HEK293 (cell line): Measurements from ENCODE around the gene GPR162.

ENCODE experiments used
- EGR2 ChIP-seq: fragments of 450-650 bp; formaldehyde crosslinking; IDR thresholded peaks from 2 replicates; pipeline ENCODE4 v1.5.1; 2016; ENCODE audit warnings: low read depth, missing biosample characterization, missing genetic modification characterization
- KLF10 ChIP-seq: fragments of 450-650 bp; IDR thresholded peaks from 2 replicates; pipeline ENCODE4 v1.5.1; 2018; ENCODE audit warnings: missing biosample characterization, mild to moderate bottlenecking, missing genetic modification characterization
- KLF7 ChIP-seq: fragments of 450-650 bp; formaldehyde crosslinking; IDR thresholded peaks from 2 replicates; pipeline ENCODE4 v1.5.1; 2016; ENCODE audit warnings: missing biosample characterization, missing genetic modification characterization, borderline replicate concordance
- KLF8 ChIP-seq: fragments of 450-650 bp; formaldehyde crosslinking; IDR thresholded peaks from 2 replicates; pipeline ENCODE4 v1.5.1; 2016; ENCODE audit warnings: missing biosample characterization, missing genetic modification characterization
- KLF9 ChIP-seq: fragments of 450-650 bp; formaldehyde crosslinking; IDR thresholded peaks from 2 replicates; pipeline ENCODE4 v1.5.1; 2016; ENCODE audit warnings: missing biosample characterization, missing genetic modification characterization, low read depth
- MZF1 ChIP-seq: fragments of 450-650 bp; formaldehyde crosslinking; IDR thresholded peaks from 2 replicates; pipeline ENCODE4 v1.5.1; 2017; ENCODE audit warnings: missing biosample characterization, missing genetic modification characterization, borderline replicate concordance
- PBX3 ChIP-seq: sonication (generic); formaldehyde crosslinking; IDR thresholded peaks from 2 replicates; pipeline ENCODE4 v1.8.1; 2022; ENCODE audit warnings: mild to moderate bottlenecking, moderate library complexity, missing genetic modification reagents
- REPIN1 ChIP-seq: fragments of 450-650 bp; formaldehyde crosslinking; IDR thresholded peaks from 2 replicates; pipeline ENCODE4 v1.5.1; 2017; ENCODE audit warnings: missing biosample characterization, missing genetic modification characterization, low read depth
- TCF7L2 ChIP-seq: IDR thresholded peaks from 2 replicates; pipeline ENCODE4 v1.6.1; 2011; ENCODE audit warnings: low read depth, mild to moderate bottlenecking, inconsistent platforms, low read length, moderate library complexity, borderline replicate concordance
- ZBTB7A ChIP-seq: fragments of 450-650 bp; formaldehyde crosslinking; IDR thresholded peaks from 2 replicates; pipeline ENCODE4 v1.5.1; 2016; ENCODE audit warnings: low read depth, missing biosample characterization, missing genetic modification characterization
- ZNF138 ChIP-seq: fragments of 450-650 bp; formaldehyde crosslinking; IDR thresholded peaks from 2 replicates; pipeline ENCODE4 v1.5.1; 2016; ENCODE audit warnings: missing biosample characterization, missing genetic modification characterization, borderline replicate concordance
- ZNF19 ChIP-seq: fragments of 450-650 bp; formaldehyde crosslinking; IDR thresholded peaks from 2 replicates; pipeline ENCODE4; 2016; ENCODE audit warnings: missing biosample characterization, missing genetic modification characterization, low read depth
- ZNF2 ChIP-seq: fragments of 450-650 bp; formaldehyde crosslinking; IDR thresholded peaks from 2 replicates; pipeline ENCODE4 v1.5.1; 2016; ENCODE audit warnings: missing biosample characterization, missing genetic modification characterization
- ZNF24 ChIP-seq: fragments of 450-650 bp; formaldehyde crosslinking; IDR thresholded peaks from 2 replicates; pipeline ENCODE4 v1.5.1; 2016; ENCODE audit warnings: missing biosample characterization, missing genetic modification characterization
- ZNF274 ChIP-seq, 2 experiments: fragments of 200-500 bp in 1 of 2; fragments of 450-650 bp in 1 of 2; sonication (Bioruptor generic) in 1 of 2; formaldehyde crosslinking in 1 of 2; IDR thresholded peaks; 2 replicates each; pipeline versions ENCODE4 v1.5.1 to v1.6.1; 2014 to 2016; ENCODE audit warnings: borderline replicate concordance in 1 of 2, inconsistent platforms in 1 of 2, low read length in 1 of 2, missing biosample characterization in 1 of 2, missing genetic modification characterization in 1 of 2
- ZNF354C ChIP-seq: fragments of 450-650 bp; formaldehyde crosslinking; IDR thresholded peaks from 2 replicates; pipeline ENCODE4 v1.5.1; 2016; ENCODE audit warnings: missing biosample characterization, missing genetic modification characterization, low read depth, borderline replicate concordance
- ZNF416 ChIP-seq: fragments of 450-650 bp; formaldehyde crosslinking; IDR thresholded peaks from 2 replicates; pipeline ENCODE4 v1.5.1; 2016; ENCODE audit warnings: missing biosample characterization, missing genetic modification characterization
- ZNF449 ChIP-seq: fragments of 450-650 bp; formaldehyde crosslinking; IDR thresholded peaks from 2 replicates; pipeline ENCODE4 v1.5.1; 2017; ENCODE audit warnings: missing biosample characterization, mild to moderate bottlenecking, missing genetic modification characterization, moderate library complexity
- ZNF580 ChIP-seq: fragments of 450-650 bp; formaldehyde crosslinking; IDR thresholded peaks from 2 replicates; pipeline ENCODE4 v1.5.1; 2016; ENCODE audit warnings: missing biosample characterization, missing genetic modification characterization
- ZNF600 ChIP-seq: fragments of 450-650 bp; formaldehyde crosslinking; IDR thresholded peaks from 2 replicates; pipeline ENCODE4 v1.5.1; 2016; ENCODE audit warnings: missing biosample characterization, missing genetic modification characterization
- ZNF629 ChIP-seq: fragments of 450-650 bp; formaldehyde crosslinking; IDR thresholded peaks from 2 replicates; pipeline ENCODE4 v1.5.1; 2017; ENCODE audit warnings: missing biosample characterization, missing genetic modification characterization
- ZNF654 ChIP-seq: fragments of 450-650 bp; formaldehyde crosslinking; IDR thresholded peaks from 2 replicates; pipeline ENCODE4 v1.5.1; 2016; ENCODE audit warnings: low read depth, missing biosample characterization, missing genetic modification characterization
- ZNF660 ChIP-seq: fragments of 450-650 bp; IDR thresholded peaks from 2 replicates; pipeline ENCODE4 v1.5.1; 2018; ENCODE audit warnings: missing biosample characterization, mild to moderate bottlenecking, missing genetic modification characterization
- ZNF76 ChIP-seq: fragments of 450-650 bp; formaldehyde crosslinking; IDR thresholded peaks from 2 replicates; pipeline ENCODE4; 2016; ENCODE audit warnings: low read depth, missing biosample characterization, missing genetic modification characterization, borderline replicate concordance
- ZNF837 ChIP-seq: fragments of 450-650 bp; formaldehyde crosslinking; IDR thresholded peaks from 2 replicates; pipeline ENCODE4 v1.5.1; 2016; ENCODE audit warnings: missing biosample characterization, missing genetic modification characterization
- ZSCAN23 ChIP-seq: fragments of 450-650 bp; formaldehyde crosslinking; IDR thresholded peaks from 2 replicates; pipeline ENCODE4 v1.5.1; 2016; ENCODE audit warnings: missing biosample characterization, missing genetic modification characterization
- TF ChIP-seq, protein P1 (sequence below): fragments of 450-650 bp; formaldehyde crosslinking; IDR thresholded peaks from 2 replicates; pipeline ENCODE4 v1.5.1; 2016; ENCODE audit warnings: missing biosample characterization, missing genetic modification characterization, borderline replicate concordance
- TF ChIP-seq, protein P2 (sequence below): fragments of 450-650 bp; formaldehyde crosslinking; IDR thresholded peaks from 2 replicates; pipeline ENCODE4 v1.5.1; 2016; ENCODE audit warnings: missing biosample characterization, missing genetic modification characterization, borderline replicate concordance

Gene GPR162

DNA sequence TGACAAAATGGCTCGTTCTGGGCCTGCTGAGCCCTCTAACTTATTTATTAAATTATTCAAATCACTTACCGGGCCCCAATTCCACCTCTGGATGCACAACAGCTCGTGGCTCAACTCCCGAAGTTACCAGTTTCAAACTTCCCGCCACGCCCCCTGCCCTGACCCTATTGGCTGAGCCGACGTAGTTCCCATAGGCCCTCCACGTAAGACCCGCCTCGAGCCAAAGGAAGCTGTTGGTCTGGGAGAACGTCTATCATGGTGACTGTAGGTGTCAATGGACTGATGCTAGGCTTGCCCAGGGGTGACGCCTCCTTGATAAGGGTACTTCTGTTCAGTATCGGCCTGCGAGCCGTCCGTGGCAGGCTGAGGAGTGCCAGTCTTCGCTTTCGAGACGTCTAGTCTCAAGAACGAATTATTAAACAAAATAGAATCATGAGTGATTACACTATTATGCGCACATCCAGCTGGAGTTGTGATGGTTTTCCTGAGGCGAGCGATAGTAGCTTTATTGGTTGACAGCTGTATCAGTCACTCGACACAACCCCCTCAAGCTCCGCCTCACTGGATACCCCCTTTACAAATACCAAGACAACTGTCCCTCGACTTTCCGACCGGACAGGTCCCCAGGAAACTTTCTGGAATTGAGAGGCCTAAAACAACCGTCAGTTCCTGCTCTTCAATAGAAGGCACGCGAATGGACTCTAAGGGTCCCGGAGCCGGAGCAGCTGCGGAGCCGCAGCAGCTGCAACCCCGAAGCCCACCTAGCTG, 29.7 kb downstream of the GPR162 start, which contains the start of gene CDCA3 (continued):
- TF ChIP-seq ZNF354C (no peak), ZNF2 (peak; percentile 46; the same call in 1 of the 2 replicates), ZNF580 (peak; percentile 50; the same call in 1 of the 2 replicates), KLF8 (tag by site-specific recombination) (peak; percentile 44; the same call in 1 of the 2 replicates), KLF9 (tag by site-specific recombination) (peak; percentile 93), ZNF629 (tag by site-specific recombination) (peak; percentile 61; the same call in 1 of the 2 replicates), ZNF600 (tag by site-specific recombination) (peak; percentile 84; the same call in 1 of the 2 replicates), ZNF837 (no peak), KLF7 (tag by site-specific recombination) (no peak), ZNF660 (tag by site-specific recombination) (peak; percentile 8; the same call in 1 of the 2 replicates), ZNF654 (tag by site-specific recombination) (no peak), ZBTB7A (tag by site-specific recombination) (peak; percentile 82), REPIN1 (tag by site-specific recombination) (no peak), ZNF449 (tag by site-specific recombination) (no peak; the same call in 1 of the 2 replicates), EGR2 (tag by site-specific recombination) (no peak), ZNF416 (tag by site-specific recombination) (no peak), KLF10 (tag by site-specific recombination) (peak; percentile 45), ZNF24 (tag by site-specific recombination) (no peak; the same call in 1 of the 2 replicates), MZF1 (tag by site-specific recombination) (no peak), TCF7L2 (no peak), ZNF19 (tag by site-specific recombination) (no peak), ZSCAN23 (no peak), ZNF76 (tag by site-specific recombination) (peak; percentile 88), PBX3 (CRISPR knock-in tag) (peak; percentile 94), ZNF274 (IDR thresholded peaks at IDR 0.05; ENCODE audit: low read length) (no peak), ZNF274 (tag by site-specific recombination; IDR thresholded peaks at IDR 0.05; ENCODE audit: borderline replicate concordance) (no peak), ZNF138 (tag by site-specific recombination) (no peak)
- TF ChIP-seq, protein P1, sequence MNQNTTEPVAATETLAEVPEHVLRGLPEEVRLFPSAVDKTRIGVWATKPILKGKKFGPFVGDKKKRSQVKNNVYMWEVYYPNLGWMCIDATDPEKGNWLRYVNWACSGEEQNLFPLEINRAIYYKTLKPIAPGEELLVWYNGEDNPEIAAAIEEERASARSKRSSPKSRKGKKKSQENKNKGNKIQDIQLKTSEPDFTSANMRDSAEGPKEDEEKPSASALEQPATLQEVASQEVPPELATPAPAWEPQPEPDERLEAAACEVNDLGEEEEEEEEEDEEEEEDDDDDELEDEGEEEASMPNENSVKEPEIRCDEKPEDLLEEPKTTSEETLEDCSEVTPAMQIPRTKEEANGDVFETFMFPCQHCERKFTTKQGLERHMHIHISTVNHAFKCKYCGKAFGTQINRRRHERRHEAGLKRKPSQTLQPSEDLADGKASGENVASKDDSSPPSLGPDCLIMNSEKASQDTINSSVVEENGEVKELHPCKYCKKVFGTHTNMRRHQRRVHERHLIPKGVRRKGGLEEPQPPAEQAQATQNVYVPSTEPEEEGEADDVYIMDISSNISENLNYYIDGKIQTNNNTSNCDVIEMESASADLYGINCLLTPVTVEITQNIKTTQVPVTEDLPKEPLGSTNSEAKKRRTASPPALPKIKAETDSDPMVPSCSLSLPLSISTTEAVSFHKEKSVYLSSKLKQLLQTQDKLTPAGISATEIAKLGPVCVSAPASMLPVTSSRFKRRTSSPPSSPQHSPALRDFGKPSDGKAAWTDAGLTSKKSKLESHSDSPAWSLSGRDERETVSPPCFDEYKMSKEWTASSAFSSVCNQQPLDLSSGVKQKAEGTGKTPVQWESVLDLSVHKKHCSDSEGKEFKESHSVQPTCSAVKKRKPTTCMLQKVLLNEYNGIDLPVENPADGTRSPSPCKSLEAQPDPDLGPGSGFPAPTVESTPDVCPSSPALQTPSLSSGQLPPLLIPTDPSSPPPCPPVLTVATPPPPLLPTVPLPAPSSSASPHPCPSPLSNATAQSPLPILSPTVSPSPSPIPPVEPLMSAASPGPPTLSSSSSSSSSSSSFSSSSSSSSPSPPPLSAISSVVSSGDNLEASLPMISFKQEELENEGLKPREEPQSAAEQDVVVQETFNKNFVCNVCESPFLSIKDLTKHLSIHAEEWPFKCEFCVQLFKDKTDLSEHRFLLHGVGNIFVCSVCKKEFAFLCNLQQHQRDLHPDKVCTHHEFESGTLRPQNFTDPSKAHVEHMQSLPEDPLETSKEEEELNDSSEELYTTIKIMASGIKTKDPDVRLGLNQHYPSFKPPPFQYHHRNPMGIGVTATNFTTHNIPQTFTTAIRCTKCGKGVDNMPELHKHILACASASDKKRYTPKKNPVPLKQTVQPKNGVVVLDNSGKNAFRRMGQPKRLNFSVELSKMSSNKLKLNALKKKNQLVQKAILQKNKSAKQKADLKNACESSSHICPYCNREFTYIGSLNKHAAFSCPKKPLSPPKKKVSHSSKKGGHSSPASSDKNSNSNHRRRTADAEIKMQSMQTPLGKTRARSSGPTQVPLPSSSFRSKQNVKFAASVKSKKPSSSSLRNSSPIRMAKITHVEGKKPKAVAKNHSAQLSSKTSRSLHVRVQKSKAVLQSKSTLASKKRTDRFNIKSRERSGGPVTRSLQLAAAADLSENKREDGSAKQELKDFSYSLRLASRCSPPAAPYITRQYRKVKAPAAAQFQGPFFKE (tag by site-specific recombination) = no peak
- TF ChIP-seq, protein P2, sequence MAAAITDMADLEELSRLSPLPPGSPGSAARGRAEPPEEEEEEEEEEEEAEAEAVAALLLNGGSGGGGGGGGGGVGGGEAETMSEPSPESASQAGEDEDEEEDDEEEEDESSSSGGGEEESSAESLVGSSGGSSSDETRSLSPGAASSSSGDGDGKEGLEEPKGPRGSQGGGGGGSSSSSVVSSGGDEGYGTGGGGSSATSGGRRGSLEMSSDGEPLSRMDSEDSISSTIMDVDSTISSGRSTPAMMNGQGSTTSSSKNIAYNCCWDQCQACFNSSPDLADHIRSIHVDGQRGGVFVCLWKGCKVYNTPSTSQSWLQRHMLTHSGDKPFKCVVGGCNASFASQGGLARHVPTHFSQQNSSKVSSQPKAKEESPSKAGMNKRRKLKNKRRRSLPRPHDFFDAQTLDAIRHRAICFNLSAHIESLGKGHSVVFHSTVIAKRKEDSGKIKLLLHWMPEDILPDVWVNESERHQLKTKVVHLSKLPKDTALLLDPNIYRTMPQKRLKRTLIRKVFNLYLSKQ = no peak
